Thyroid gland (tissue), 4 donors: ENCODE data around the gene NR2C2.

Experiments used
- POLR2A ChIP-seq, 2 donors: fragments of 450-650 bp; IDR thresholded peaks; one replicate each; pipeline ENCODE4 v1.6.1; 2017; ENCODE audit warnings: antibody characterized with exemption in 2 of 2, mild to moderate bottlenecking in 2 of 2, moderate library complexity in 1 of 2
- TF ChIP-seq, protein P1 (sequence below), 6 experiments: fragments of 200-600 bp in 3 of 6; fragments of 450-650 bp in 3 of 6; sonication (generic) in 3 of 6; IDR thresholded peaks; one replicate each; pipeline ENCODE4 v1.5.1; 2016 to 2019; ENCODE audit warnings: antibody characterized with exemption in 6 of 6, mild to moderate bottlenecking in 2 of 6, inconsistent platforms in 1 of 6, moderate library complexity in 1 of 6

DNA sequence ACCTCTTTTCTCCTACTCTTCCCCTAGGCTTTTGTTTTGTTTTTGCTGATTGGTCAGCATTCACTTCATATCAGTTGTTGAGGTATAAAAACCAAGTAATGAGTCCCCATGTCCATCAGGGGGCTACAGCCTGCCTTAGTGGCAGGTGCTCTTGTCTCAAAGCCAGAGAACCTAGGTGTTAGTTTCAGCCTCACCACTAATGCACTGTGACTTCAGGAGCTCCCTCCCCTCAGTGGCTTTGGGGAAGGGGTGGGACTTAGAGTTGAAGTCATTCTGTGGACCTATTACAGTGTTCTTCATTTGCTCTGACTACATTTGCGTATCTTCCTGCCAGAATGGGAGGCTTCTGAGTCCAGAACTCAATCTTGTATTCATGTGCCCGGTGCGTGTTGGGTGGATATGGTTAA, 41.6 kb downstream of the NR2C2 start:
- TF ChIP-seq, protein P1, sequence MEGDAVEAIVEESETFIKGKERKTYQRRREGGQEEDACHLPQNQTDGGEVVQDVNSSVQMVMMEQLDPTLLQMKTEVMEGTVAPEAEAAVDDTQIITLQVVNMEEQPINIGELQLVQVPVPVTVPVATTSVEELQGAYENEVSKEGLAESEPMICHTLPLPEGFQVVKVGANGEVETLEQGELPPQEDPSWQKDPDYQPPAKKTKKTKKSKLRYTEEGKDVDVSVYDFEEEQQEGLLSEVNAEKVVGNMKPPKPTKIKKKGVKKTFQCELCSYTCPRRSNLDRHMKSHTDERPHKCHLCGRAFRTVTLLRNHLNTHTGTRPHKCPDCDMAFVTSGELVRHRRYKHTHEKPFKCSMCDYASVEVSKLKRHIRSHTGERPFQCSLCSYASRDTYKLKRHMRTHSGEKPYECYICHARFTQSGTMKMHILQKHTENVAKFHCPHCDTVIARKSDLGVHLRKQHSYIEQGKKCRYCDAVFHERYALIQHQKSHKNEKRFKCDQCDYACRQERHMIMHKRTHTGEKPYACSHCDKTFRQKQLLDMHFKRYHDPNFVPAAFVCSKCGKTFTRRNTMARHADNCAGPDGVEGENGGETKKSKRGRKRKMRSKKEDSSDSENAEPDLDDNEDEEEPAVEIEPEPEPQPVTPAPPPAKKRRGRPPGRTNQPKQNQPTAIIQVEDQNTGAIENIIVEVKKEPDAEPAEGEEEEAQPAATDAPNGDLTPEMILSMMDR (IDR thresholded peaks at IDR 0.05), result no peak
- TF ChIP-seq POLR2A (IDR thresholded peaks at IDR 0.05), result no peak
